Limb (tissue), 2 donors: ENCODE measurements around the gene NDUFA8.
A peak's percentile ranks its signal among the peaks of the same experiment; 100 is the strongest.

ENCODE experiments used
- DNase-seq, 2 donors: peaks; one replicate each; pipeline ENCODE4 v3.0.0-alpha.2; 2016; ENCODE audit errors: extremely low spot score in 2 of 2

Gene NDUFA8

GRCh38 chr9:122102156-122102555 lies 57.4 kb downstream of the NDUFA8 start:
- no peak for DNase-seq

GRCh38 chr9:122100756-122101155 lies 58.8 kb downstream of the NDUFA8 start:
- DNase-seq = no peak

GRCh38 chr9:122099271-122099869 lies 60.2 kb downstream of the NDUFA8 start:
- peak; percentile 83 to 87 for DNase-seq

GRCh38 chr9:122097679-122098315 lies 61.8 kb downstream of the NDUFA8 start:
- DNase-seq = no peak

GRCh38 chr9:122096620-122097415 lies 62.8 kb downstream of the NDUFA8 start:
- DNase-seq = no peak

GRCh38 chr9:122095010-122095767 lies 64.4 kb downstream of the NDUFA8 start:
- peak in 1 of 2 donors; percentile 62 for DNase-seq
